SU-DHL-6 (cell line): ENCODE measurements around the gene TCF12.

ENCODE experiments used
- EZH2phosphoT487 ChIP-seq: fragments of 200-600 bp; sonication (generic), shearing (Covaris generic); conservative IDR thresholded peaks from 2 replicates; pipeline ENCODE4 v1.6.1; 2018; ENCODE audit warnings: mild to moderate bottlenecking, antibody characterized with exemption, low read length, moderate library complexity, mixed read lengths
- TF ChIP-seq, protein P1 (sequence below): fragments of 200-600 bp; sonication (generic); IDR thresholded peaks from one replicate; pipeline ENCODE4 v1.5.1; 2017; ENCODE audit warnings: antibody characterized with exemption, mild to moderate bottlenecking, low read length, moderate library complexity; ENCODE audit not compliant: insufficient read depth, poor library complexity, severe bottlenecking

DNA sequence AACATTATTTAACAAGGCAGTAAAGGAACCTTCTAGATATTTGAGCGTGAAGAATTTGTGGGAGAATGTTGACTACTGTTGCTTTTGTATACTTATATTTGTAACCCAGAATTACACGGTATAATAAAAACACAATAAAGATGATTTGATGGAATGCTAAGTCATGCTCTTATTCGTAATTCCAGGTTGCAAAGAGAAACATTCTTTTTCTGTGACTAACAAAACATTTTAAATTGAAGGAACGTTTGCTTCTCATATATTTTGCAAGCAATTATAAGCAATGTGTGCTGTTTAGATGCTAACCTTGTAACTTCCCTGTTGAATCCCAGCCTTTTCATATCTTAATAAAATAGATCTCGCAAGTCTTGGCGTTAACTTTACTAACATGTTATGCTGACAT, 333.5 kb downstream of the TCF12 start:
- TF ChIP-seq, protein P1, sequence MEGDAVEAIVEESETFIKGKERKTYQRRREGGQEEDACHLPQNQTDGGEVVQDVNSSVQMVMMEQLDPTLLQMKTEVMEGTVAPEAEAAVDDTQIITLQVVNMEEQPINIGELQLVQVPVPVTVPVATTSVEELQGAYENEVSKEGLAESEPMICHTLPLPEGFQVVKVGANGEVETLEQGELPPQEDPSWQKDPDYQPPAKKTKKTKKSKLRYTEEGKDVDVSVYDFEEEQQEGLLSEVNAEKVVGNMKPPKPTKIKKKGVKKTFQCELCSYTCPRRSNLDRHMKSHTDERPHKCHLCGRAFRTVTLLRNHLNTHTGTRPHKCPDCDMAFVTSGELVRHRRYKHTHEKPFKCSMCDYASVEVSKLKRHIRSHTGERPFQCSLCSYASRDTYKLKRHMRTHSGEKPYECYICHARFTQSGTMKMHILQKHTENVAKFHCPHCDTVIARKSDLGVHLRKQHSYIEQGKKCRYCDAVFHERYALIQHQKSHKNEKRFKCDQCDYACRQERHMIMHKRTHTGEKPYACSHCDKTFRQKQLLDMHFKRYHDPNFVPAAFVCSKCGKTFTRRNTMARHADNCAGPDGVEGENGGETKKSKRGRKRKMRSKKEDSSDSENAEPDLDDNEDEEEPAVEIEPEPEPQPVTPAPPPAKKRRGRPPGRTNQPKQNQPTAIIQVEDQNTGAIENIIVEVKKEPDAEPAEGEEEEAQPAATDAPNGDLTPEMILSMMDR, result no peak
- TF ChIP-seq EZH2phosphoT487, result no peak
